Neural progenitor cell (in vitro differentiated cells): ENCODE results near the gene RPL35A.

Source experiments
- CTCF ChIP-seq: fragments of 200-600 bp; sonication (generic); IDR thresholded peaks from 2 replicates; pipeline ENCODE4 v1.5.1; 2017; ENCODE audit warnings: antibody characterized with exemption, mild to moderate bottlenecking
- EZH2 ChIP-seq: fragments of 200-600 bp; sonication (generic); IDR thresholded peaks from 2 replicates; pipeline ENCODE4 v1.6.1; 2017; ENCODE audit warnings: antibody characterized with exemption, mild to moderate bottlenecking, moderate library complexity
- EZH2phosphoT487 ChIP-seq: fragments of 200-600 bp; sonication (generic); IDR thresholded peaks from 2 replicates; pipeline ENCODE4 v1.6.1; 2017; ENCODE audit warnings: antibody characterized with exemption

- TF ChIP-seq CTCF (no peak), EZH2phosphoT487 (no peak), EZH2 (no peak)
Measured at GRCh38 chr3:197959500-197959890, 9.5 kb downstream of the RPL35A start.
